A549 (cell line): Measurements from ENCODE around the gene ALPP.
"Not testable (repeated sequence)": the region's sequence is repeated elsewhere in the genome, so short reads cannot be mapped to it uniquely, and the experiment has no call there.

Experiments used
- ATOH8 ChIP-seq: fragments of 250-450 bp; sonication (Bioruptor Pico); IDR thresholded peaks from 2 replicates; pipeline ENCODE4 v1.5.0; 2020; ENCODE audit warnings: low read depth, mild to moderate bottlenecking, moderate library complexity
- CTCF ChIP-seq: fragments of >200 bp; sonication (Bioruptor Twin); formaldehyde crosslinking; IDR thresholded peaks from 3 replicates; pipeline ENCODE4 v1.5.1; 2016
- E2F6 ChIP-seq: IDR thresholded peaks from 2 replicates; pipeline ENCODE4 v1.6.1; 2012; ENCODE audit warnings: low read depth, borderline replicate concordance
- EP300 ChIP-seq, 2 experiments: fragments of >200 bp; sonication (Bioruptor Twin); formaldehyde crosslinking; IDR thresholded peaks; 2 replicates in 1 of 2; 3 replicates in 1 of 2; pipeline ENCODE4 v1.6.1; 2016 to 2017
- KDM5A ChIP-seq: fragments of 200-600 bp; sonication (generic); IDR thresholded peaks from 2 replicates; pipeline ENCODE4 v1.6.1; 2016; ENCODE audit warnings: antibody characterized with exemption, mild to moderate bottlenecking
- PHF8 ChIP-seq: fragments of 200-600 bp; sonication (generic); IDR thresholded peaks from 2 replicates; pipeline ENCODE4 v1.6.1; 2016; ENCODE audit warnings: low read depth, mild to moderate bottlenecking, antibody characterized with exemption, moderate library complexity, borderline replicate concordance
- REST ChIP-seq: fragments of 200-600 bp; sonication (generic); IDR thresholded peaks from 2 replicates; pipeline ENCODE4 v1.6.1; 2016; ENCODE audit warnings: antibody characterized with exemption, mild to moderate bottlenecking, moderate library complexity
- RNF2 ChIP-seq: fragments of 200-600 bp; sonication (generic); IDR thresholded peaks from 2 replicates; pipeline ENCODE4 v1.6.1; 2016; ENCODE audit warnings: low read depth, mild to moderate bottlenecking, antibody characterized with exemption, moderate library complexity, borderline replicate concordance

- TF ChIP-seq EP300 (IDR thresholded peaks at IDR 0.05); ATOH8; E2F6; REST; CTCF; PHF8; KDM5A; RNF2: not testable (repeated sequence)
Measured at GRCh38 chr2:232332244-232332939, 46.2 kb upstream of the ALPP start.
